ENCODE data around the gene DCK.
"Not testable (repeated sequence)": the region's sequence is repeated elsewhere in the genome, so short reads cannot be mapped to it uniquely, and the experiment has no call there.

Gene DCK

GRCh38 chr4:71004281-71004851, 10.9 kb downstream of the DCK start:
- DNase-seq, result no peak

GRCh38 chr4:71005025-71005424, 11.6 kb downstream of the DCK start:
- DNase-seq, result not testable (repeated sequence)

GRCh38 chr4:71006203-71006907, 12.9 kb downstream of the DCK start:
- no peak for DNase-seq

GRCh38 chr4:71008196-71008595, 14.7 kb downstream of the DCK start:
- DNase-seq, result no peak

GRCh38 chr4:71009086-71009485, 15.6 kb downstream of the DCK start:
- DNase-seq, result no peak

GRCh38 chr4:71009890-71010588, 16.6 kb downstream of the DCK start:
- DNase-seq, result no peak

- DNase-seq, result no peak
Observed at GRCh38 chr4:71011451-71011850, 18.0 kb downstream of the DCK start.

GRCh38 chr4:71017391-71017790, 23.9 kb downstream of the DCK start:
- DNase-seq, result not testable (repeated sequence)

GRCh38 chr4:71020611-71021010, 27.2 kb downstream of the DCK start:
- no peak for DNase-seq

GRCh38 chr4:71025654-71026053, 32.2 kb downstream of the DCK start:
- DNase-seq, result no peak

- DNase-seq, result no peak
Observed at GRCh38 chr4:71026086-71026485, 32.6 kb downstream of the DCK start.

- DNase-seq, result no peak
Observed at GRCh38 chr4:71027611-71028010, 34.2 kb downstream of the DCK start.

GRCh38 chr4:71029504-71029903, 36.1 kb downstream of the DCK start:
- DNase-seq, result no peak

GRCh38 chr4:71032106-71032505, 38.7 kb downstream of the DCK start:
- DNase-seq, result not testable (repeated sequence)

GRCh38 chr4:71045256-71045655, 51.8 kb downstream of the DCK start:
- DNase-seq, result no peak

- DNase-seq, result no peak
Observed at GRCh38 chr4:71049395-71049794, 55.9 kb downstream of the DCK start.

GRCh38 chr4:71050809-71051208, 57.4 kb downstream of the DCK start:
- DNase-seq, result no peak

- no peak for DNase-seq
Observed at GRCh38 chr4:71052034-71052433, 58.6 kb downstream of the DCK start.

- DNase-seq, result no peak
Observed at GRCh38 chr4:71052716-71053115, 59.3 kb downstream of the DCK start.

GRCh38 chr4:71053613-71054012, 60.2 kb downstream of the DCK start:
- not testable (repeated sequence) for DNase-seq

GRCh38 chr4:71059573-71059972, 66.1 kb downstream of the DCK start:
- not testable (repeated sequence) for DNase-seq

- no peak for DNase-seq
Observed at GRCh38 chr4:71062436-71062835, 69.0 kb downstream of the DCK start.

- no peak for DNase-seq
Observed at GRCh38 chr4:71063711-71064110, 70.3 kb downstream of the DCK start.

- no peak for DNase-seq
Observed at GRCh38 chr4:71064521-71064920, 71.1 kb downstream of the DCK start.
